HG03439 (cell line): ENCODE data around the gene CNTNAP2.
"Not testable (repeated sequence)": the region's sequence is repeated elsewhere in the genome, so short reads cannot be mapped to it uniquely, and the experiment has no call there.

Experiments
- ATAC-seq: cut with Tn5 transposase; IDR thresholded peaks from one replicate; pipeline ENCODE4 v1.9.1; 2021; ENCODE audit warnings: mild to moderate bottlenecking, moderate library complexity; ENCODE audit not compliant: unreplicated experiment

Gene CNTNAP2

DNA sequence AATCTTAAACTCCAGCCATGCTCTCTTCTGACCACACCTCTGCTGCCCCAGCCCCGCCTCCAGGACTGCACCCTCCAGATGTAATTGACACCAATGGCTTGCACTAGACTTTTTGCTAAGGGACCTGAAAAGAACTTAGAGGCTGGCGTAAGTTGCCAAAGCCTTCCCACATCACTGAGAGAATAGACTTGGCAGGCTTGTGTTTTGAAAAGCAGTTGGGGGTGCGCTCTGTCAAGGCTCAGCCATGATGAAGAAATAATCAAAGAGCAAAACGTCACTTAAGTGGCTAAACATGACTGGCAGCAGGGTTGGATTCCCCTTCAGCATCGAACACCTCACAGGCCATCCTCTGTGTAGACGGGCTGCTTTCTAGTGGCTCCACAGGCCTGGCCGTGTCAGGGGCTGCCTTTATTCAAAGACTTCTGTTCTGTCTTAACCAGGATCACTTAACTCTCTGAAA, 2278.8 kb downstream of the CNTNAP2 start:
- ATAC-seq = no peak

DNA sequence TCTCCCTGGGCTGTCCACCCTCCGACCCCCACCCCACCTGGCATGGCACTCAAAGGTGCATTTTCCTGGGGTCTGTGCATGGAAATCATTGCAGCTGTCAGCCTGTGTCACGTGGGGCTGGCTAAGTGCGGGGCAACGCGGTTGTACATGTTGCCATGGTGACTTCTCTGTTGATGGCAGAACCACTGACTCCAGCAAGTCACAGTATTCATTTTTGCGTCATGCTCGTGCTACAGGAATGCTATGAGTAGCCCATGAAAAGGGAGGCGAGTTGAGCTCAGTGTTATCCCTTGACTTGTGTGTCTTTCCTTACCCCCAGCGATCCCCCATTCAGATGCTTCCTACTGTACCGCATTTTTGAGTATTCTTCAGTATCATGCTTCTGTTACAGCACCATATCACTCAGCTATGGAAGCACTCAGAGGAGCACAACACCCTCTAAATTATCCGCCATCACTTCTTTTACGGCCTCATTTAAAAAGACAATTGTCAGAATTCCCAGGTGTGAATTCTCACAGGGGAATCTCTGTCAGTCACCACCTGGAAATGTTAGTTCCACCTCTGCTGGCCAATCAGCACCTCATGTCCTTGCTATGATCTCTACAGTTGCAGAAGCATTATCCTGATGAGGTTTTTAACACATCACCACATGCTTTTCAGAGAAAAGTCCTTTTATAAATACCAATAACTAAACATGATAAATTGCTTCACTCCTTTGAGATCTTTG, 2279.6 kb downstream of the CNTNAP2 start:
- ATAC-seq = no peak

DNA sequence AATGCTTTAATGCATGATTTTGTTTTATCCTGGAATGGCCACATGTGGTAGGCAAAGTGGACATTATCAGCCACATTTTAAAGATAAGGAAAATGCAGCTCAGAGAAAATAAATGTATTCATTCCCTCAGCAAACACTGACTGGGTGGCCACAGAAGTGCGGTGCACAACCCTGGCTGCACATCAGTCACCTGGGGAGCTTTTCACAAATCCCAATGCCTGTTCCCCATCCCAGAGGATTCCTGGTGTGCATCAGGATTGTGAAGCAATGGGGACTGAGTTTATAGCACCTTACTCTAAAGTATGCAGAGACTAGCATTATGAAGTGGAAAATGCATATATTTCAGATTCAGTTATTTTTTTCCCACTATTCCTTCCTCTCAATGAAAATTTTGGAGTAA, 2280.5 kb downstream of the CNTNAP2 start:
- ATAC-seq = no peak

DNA sequence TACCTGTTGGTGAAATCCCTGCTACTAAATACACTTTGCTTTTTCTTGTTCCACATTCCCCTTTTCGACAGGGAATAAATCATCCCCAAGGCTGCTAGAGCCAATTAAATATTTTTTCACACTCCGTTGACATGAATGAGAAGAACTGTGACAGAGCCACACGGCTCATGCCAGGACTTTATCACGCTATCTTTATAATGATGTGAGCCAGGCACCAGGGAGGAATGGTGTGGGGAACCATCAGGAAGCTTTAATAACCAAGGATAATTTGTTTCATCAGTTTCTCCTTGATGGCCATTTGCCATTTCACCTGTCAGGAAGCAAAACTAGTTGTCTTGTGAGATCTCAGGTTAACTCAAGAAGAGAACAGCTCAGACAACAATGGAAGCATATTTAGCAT, 2280.9 kb downstream of the CNTNAP2 start:
- ATAC-seq = no peak

DNA sequence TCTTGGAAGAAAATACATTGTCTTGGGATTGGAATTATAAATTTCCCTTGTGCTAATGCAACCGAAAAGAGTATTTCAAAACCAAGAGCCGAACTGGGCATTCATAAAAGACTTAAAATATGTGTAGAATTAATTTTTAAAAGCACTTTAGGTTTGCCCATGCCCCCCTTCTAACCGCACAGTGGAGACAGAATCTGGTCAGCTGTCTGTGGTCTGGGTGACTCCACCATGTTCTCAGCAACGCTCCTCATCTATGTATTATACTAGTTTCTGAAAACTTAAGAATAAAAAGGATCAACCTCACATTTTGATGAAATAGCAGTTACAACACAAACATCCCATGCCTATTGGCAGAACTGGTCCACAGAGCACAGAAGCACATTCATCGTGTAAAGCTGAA, 2281.4 kb downstream of the CNTNAP2 start:
- ATAC-seq = no peak

DNA sequence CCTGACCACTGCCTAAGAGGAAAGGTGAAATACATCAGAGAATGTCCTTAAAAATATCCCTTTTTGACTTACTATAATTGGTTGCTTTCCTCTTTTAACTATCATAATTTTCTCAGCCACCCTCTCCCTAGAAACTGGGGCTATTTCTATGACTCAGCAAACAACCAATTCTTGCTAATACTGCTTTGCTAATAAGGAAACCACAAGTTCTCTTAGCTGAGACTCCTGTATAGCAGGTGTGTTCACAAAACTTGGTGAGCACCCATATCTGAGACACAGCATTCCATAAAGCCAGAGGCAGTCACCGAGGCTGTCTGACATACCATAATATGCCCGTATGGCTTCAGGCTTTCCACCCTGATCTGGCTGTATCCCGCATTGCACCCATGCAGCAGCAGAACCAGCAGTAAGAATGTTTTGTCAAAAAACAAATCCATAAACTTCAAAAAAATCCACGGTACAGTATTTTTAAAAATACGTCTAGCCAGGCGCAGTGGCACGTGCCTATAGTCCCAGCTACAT, 2282.3 kb downstream of the CNTNAP2 start:
- ATAC-seq = no peak

DNA sequence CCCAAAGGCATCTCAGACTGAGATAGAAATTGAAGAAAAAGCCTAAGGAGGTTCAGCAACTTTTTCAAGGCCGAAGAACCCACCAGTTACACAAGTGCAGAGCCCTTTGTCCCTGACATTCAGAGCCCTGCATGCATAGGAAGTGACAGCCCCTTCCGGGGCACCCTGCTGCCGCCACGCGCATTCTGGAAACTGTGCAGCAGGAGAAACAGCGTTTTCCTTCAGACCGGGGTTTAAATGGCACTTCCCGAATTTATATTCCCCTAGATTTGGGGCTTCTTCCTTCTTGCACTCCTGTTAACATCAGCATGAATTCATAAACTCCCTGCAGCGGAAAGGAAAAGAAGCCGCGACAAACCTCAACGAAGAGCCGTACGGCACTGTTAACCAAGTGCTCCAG, 2283.5 kb downstream of the CNTNAP2 start:
- no peak for ATAC-seq

DNA sequence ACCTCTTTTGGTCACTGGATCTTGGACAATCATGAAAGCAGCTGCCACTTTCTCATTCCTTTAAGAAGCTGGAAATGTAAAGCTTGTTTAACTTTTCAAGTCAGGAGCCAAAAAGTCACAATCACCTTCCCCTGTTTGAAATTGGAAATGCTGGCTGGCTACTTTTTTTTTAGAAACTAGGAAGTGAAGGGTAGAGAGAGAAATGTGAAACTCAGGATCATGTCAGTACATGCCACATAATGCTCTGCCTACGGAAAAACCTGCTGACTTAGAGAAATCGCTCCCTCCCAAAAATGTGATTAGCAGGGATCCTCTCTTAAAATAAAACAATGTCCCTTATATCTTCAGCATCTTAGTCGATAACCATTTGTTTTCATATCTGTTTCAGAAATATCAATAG, 2285.6 kb downstream of the CNTNAP2 start:
- no peak for ATAC-seq

DNA sequence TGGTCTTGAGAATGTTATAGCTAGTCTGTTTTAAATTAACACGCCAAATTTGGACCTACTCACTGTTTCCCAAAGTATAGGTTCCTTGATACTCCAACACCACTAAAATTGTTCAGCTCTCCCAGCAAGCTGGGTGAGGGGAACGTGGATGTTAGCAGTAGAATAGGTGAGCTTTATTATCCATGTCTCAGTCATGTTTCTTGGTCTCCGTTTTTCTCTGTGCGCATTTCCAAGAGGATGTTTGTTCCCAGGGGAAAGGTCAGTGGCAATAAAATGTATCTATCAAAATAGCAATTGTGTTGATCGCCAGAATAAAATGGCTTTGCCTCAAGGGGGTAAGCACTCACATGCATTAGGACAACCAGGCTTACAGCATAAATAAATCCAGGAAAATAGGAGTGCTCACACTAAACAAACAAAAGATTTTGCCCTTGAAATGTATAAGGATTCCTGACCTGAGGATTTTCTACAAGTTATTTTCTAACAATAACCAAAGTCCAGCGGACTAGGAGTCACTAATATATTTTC, 2286.9 kb downstream of the CNTNAP2 start:
- ATAC-seq = no peak

DNA sequence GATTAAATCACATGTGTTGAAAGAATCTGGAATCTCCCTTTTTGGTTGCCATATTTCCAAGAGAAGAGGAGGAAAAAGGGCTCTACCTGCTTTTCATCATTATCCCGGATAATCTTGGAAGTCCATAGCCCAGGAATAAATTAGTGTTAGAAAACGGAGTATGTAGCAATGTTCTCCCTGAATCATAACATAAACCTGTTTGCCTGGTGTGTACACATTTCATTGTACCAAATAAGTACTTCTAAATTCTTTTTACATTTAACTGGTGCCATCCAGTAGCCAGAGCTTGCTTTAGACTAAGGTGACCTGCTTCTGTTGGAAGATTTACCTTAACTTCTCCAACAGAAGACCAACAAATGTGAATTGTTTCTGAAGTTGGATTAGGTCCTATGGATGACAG, 2291.7 kb downstream of the CNTNAP2 start:
- no peak for ATAC-seq

DNA sequence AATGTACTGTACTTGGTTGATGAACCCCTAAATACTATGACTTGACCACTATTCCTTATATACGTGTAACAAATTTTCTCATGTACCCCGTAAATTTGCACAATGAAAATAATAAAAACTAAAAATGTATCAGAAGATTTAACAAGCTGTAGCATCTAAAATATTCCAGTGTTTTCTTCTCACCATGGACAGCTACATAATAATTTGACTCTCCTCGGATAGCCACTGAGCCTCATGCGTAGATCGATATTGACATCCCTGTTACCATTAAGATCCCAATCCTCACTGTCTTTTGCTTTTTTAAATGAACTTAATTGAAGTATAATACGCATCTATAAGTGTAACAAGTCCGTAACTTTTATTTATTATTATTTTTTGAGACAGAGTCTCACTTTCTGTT, 2294.3 kb downstream of the CNTNAP2 start:
- ATAC-seq = no peak

DNA sequence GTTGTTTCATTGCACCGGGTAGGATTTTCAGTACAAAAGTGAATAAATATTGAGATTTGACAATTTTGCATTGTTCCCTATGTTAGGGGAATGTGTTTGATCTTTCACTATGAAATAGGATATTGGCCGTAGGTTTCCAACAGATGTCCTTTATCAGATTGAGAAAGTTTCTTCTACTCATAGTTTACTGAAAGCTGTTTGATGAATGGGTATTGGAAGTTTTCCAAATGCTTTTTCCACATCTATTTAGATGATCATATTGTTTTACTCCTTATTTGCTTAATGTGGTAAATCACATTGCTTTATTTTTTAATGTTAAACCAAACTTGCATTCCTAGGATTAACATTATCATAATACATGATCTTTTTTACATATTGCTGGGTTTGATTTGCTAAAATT, 2296.1 kb downstream of the CNTNAP2 start:
- no peak for ATAC-seq

DNA sequence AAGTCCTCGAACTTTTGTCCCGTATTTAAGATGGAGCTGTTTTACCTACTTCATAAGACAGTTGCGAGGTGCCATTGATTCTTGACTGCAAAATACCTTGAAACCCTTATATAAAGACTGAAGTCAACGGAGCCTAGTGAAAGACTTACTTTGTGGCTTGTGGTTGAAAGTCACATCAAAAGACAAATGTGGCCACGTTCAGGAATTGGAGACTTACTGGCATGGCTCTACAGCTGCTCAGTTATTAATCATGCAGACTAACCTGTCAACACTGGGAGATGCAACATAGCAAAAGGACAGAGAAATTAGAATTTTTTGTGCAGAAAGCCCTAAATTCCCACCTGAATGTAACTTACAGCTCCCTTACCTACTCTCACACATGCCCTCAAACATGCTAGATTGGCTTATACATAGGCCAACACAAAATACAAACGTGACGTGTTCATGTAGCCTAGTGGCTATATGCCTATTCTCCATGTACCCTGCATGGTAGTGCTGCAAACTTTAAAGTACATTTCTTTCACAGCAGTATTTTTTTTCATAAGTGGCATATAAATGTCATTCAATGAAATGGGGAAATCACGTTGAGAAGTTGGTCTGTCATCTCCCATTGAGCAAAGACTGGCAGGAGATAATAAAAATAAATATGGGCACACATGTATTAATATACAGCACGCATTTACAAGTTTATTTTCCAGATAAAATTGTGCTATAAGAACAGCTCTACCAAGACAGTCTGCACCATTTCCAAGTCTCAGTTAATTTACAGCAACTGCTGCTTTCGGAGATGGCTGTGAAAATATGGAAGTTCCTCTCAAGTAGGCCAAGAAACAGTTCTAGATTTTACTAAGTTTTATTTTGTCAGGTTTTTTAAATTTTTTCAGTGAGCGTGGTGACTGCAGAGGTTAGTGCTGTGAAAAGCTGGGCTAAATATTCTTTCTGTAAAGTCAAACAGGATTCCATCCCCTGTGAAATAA, 2303.5 kb downstream of the CNTNAP2 start:
- no peak for ATAC-seq

DNA sequence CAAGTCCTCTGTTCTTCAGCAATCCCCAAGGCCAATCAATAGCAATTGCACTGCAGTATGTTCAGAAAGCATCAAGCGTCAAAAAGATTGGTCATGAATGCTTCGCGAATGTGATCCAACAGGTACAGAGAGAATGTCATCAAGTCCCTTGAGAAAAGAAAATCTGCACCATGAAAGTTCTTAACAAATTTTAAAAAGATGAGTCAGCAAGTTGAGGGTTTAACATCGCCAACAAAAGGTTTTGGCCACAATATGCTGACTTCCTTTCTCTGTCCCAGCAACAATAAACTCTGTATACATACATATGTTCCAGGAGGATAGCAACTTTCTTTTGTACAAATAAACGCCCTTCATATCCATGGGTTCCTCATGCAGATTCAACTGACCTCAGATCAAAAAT, 2305.4 kb downstream of the CNTNAP2 start:
- no peak for ATAC-seq

DNA sequence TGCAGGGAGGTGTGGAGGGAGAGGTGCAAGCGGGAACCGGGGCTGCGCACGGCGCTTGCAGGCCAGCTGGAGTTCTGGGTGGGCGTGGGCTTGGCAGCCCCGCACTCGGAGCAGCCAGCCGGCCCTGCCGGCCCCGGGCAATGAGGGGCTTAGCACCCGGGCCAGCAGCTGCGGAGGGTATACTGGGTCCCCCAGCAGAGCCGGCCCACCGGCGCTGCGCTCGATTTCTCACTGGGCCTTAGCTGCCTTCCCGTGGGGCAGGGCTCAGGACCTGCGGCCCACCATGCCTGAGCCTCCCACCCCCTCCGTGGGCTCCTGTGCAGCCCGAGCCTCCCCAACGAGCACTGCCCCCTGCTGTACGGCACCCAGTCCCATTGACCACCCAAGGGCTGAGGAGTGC, 2309.8 kb downstream of the CNTNAP2 start:
- not testable (repeated sequence) for ATAC-seq

DNA sequence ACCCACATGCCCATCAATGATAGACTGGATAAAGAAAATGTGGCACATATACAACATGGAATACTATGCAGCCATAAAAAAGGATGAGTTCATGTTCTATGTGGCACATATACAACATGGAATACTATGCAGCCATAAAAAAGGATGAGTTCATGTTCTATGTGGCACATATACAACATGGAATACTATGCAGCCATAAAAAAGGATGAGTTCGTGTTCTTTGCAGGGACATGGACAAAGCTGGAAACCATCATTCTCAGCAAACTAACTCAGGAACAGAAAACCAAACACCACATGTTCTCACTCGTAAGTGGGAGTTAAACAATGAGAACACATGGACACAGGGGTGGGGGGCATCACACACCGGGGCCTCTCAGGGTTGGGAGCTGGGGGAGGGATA, 2314.1 kb downstream of the CNTNAP2 start:
- not testable (repeated sequence) for ATAC-seq

DNA sequence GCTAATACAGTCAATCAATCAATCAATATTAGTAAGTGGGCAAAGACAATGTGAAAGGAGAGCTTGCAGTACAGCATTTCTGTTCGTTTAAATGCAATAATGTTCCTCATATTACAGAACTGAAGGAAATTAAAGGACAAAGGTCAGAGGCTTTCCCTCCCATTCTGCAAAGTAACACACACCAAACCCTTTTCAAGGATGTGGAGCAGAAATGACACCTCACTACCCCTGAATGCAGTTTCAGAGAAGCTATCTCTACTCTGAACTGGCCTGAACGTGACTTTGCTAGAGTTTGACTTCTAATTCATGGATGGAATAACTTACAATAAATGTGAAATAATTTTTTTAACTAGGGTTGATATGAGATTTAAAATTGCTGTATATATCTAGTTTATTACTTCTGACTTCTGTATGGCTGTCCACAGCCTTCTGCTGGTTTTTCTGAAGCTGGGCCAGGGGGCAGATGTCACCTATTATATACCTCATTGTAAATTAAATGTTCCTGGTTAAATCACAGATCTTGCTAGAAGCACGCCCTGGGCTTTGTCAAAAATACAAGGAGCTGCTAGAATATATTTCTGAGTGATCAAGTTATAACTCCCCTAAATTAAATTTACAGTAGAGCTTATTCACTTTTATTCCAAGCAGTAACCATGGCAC, 2317.1 kb downstream of the CNTNAP2 start:
- no peak for ATAC-seq

DNA sequence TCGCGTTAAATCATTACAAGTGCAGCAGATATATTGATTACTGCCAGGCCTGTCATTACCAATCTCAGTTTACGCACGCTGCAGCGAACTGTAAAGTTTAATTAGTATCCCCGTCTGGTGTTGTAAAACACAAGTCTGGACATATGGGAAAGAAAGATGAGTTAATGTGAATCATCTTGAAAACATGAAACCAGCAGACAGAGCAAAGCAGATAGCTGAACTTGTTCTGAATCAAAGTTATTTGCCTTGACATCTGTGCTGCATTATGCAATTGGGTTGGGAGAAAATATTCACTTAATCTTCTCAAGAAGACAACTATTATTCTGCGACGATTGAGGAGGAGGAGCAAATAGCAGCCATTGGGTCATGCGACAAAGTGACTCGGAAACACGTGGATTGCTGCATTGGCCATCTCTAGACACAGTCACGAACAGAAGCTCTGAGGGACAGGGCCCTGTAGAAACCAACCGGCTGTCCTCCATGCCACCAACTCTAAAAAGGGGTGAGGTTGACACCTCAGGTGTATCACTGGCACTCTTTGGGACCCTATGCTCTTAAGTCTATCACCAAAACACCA, 2317.7 kb downstream of the CNTNAP2 start:
- no peak for ATAC-seq

DNA sequence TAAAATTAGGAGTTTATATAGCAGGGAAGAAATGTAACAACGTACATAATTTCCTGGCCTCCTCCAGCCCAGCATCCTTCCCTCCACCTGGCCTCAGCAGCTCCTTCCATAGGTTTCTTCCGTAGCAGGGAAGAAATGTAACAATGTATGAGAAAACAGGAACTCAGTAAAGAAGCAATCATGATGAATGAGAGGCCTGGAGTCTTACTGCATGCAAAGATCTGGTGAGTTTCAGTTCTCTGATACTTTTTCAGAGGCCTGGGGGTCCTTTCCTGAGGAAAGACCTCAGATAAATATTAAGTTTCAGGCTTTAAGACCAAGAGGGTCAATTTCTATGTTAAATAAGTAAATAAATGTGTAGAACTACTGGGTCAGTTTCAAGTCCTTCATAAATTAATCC, 2318.3 kb downstream of the CNTNAP2 start:
- ATAC-seq = no peak

DNA sequence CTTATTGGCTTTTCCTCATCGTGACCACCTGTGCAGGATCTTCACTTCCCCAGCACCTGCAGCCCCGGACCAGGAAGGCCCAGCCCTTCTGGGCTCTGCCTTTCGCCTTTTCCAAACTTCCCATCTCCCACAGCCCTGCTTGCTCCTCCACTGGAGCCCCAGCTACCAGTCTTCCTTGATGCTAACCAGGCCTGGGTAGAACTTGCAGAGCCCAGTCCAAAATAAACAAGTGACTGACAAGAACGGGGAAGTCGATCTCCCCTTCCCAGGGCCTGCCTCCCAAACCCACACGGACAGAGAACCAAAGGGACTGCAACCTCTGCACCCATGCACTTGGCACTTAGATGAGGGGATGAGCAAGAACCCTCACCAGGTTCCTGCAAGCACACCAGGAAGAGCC, 2319.1 kb downstream of the CNTNAP2 start:
- no peak for ATAC-seq

DNA sequence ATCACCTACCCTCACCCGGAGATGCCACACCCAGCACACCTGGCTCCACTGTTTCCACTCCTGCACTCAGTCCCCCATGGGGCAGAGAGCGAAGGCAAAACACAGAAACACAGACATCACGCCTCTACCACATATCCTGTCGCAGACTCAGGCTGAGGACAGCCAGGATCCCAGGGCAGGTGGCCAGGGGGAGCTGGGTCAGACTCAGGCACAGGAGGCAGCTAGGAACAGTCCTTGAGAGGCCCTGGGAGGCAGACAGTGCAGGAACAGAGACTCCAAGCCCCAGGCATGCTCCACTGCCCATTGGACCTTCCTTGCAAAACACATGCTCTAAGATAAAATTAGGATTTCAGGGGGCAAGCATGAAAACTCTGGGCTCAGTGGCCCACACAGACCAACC, 2319.5 kb downstream of the CNTNAP2 start:
- no peak for ATAC-seq
